Cardiac muscle cell (in vitro differentiated cells and primary cell): Measurements from ENCODE around the gene MCM8. TPM values are rescaled to one million over a fixed set of nuclear protein-coding genes. Genes with fewer than 3 reads are reported as not detected.

Experiments
- DNase-seq, 2 donors: peaks; one replicate each; pipeline versions ENCODE4 v3.0.0 to v3.0.0-alpha.2; 2010 to 2017; ENCODE audit warnings: low read depth in 1 of 2, low spot score in 1 of 2
- H3K27ac ChIP-seq: fragments of 200-600 bp; sonication (generic); 2 replicates; pipeline ENCODE4 v1.5.1; 2016
- H3K27me3 ChIP-seq: fragments of 200-600 bp; sonication (generic); 2 replicates; pipeline ENCODE4 v1.6.0; 2016; ENCODE audit warnings: control low read depth
- H3K36me3 ChIP-seq: fragments of 200-600 bp; sonication (generic); 2 replicates; pipeline ENCODE4 v1.5.1; 2016; ENCODE audit warnings: control low read depth
- H3K4me1 ChIP-seq: fragments of 200-600 bp; sonication (generic); 2 replicates; pipeline ENCODE4 v1.8.1; 2017; ENCODE audit warnings: low read depth, mild to moderate bottlenecking, mixed run types
- H3K4me3 ChIP-seq: fragments of 200-600 bp; sonication (generic); 2 replicates; pipeline ENCODE4 v1.5.1; 2016; ENCODE audit warnings: mild to moderate bottlenecking
- H3K9me3 ChIP-seq: fragments of 200-600 bp; sonication (generic); 2 replicates; pipeline ENCODE4 v1.5.1; 2017; ENCODE audit warnings: low read depth, mild to moderate bottlenecking, control low read depth
- CTCF ChIP-seq: IDR thresholded peaks from 2 replicates; pipeline ENCODE4 v1.5.1; 2012; ENCODE audit warnings: low read depth, mild to moderate bottlenecking, low read length
- polyA plus RNA-seq: library from polyadenylated mRNA; unstranded; fragments of >200 nt; fragmentation: Nextera tagmentation; extraction: Ambion mirVana; gene quantifications from 2 replicates; pipeline ENCODE4 v1.2.1, GENCODE V29; 2016
- total RNA-seq: library from RNA; depleted of rRNA; stranded (reverse); fragments of >200 nt; gene quantifications from 2 replicates; pipeline ENCODE4 v1.2.3, GENCODE V29; 2016

Gene MCM8
- total and polyA plus RNA-seq, 2 experiments from 2014 or later = 1.5 to 9.4 TPM

DNA sequence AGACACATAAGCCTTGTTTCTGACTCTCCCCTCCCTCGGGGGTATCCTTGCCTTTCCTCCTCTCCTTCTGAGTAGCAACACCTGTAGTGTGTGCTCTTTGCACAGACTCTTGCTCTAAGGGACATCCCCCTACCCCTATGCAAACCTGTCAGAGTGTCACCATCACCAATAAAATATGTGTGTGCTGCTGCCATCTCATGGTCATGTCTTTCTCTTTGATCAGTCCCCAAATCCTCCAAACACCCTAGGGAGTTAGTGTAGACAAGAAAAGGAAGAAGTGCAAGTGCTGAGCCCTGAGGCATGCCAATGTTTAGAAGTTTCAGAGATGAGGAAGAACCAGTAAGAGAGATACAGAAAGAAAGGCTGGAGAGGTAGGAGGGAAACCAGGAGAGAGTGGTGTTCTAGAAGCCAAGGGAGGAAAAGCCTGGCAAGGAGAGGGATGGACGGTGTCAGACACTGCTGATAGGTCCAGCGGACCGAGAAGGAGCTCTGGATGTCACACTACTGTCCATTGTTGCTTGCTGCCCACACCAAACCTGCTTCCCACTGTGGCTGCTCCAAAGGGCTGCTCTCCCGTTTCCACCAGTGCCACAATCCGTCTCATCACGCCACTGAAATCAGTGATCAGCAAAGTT, 16.5 kb upstream of the MCM8 start:
- Histone ChIP-seq H3K4me1 (no peaks in the 10 kb centered on the region), H3K9me3 (no peaks in the 10 kb centered on the region), H3K27ac (no peak overlapping the region), H3K36me3 (peaks cover 6% of the 10 kb centered on the region), H3K4me3 (no peak overlapping the region), H3K27me3 (no peaks in the 10 kb centered on the region)
- no peak for TF ChIP-seq CTCF
- DNase-seq = peak in 1 of 2 donors; percentile 18

- Histone ChIP-seq H3K27ac (no peak overlapping the region), H3K4me3 (no peak overlapping the region), H3K9me3 (no peaks in the 10 kb centered on the region), H3K36me3 (peaks cover 11% of the 10 kb centered on the region), H3K27me3 (no peaks in the 10 kb centered on the region), H3K4me1 (no peaks in the 10 kb centered on the region)
- no peak for TF ChIP-seq CTCF
- no peak for DNase-seq
Measured at GRCh38 chr20:5935384-5935783, 15.1 kb upstream of the MCM8 start.

GRCh38 chr20:5936238-5936637, 14.2 kb upstream of the MCM8 start:
- Histone ChIP-seq H3K27ac (no peak overlapping the region), H3K9me3 (no peaks in the 10 kb centered on the region), H3K4me3 (no peak overlapping the region), H3K27me3 (no peaks in the 10 kb centered on the region), H3K4me1 (no peaks in the 10 kb centered on the region), H3K36me3 (peaks cover 20% of the 10 kb centered on the region)
- TF ChIP-seq CTCF = no peak
- DNase-seq = no peak

- H3K36me3 ChIP-seq = peaks cover 39% of the 10 kb centered on the region
- DNase-seq = no peak
- H3K9me3 ChIP-seq = no peaks in the 10 kb centered on the region
- no peak overlapping the region for H3K27ac ChIP-seq
- H3K4me1 ChIP-seq = no peaks in the 10 kb centered on the region
- no peak overlapping the region for H3K4me3 ChIP-seq
- TF ChIP-seq CTCF = no peak
- H3K27me3 ChIP-seq = no peaks in the 10 kb centered on the region
Measured at GRCh38 chr20:5938456-5939029, 11.9 kb upstream of the MCM8 start.

DNA sequence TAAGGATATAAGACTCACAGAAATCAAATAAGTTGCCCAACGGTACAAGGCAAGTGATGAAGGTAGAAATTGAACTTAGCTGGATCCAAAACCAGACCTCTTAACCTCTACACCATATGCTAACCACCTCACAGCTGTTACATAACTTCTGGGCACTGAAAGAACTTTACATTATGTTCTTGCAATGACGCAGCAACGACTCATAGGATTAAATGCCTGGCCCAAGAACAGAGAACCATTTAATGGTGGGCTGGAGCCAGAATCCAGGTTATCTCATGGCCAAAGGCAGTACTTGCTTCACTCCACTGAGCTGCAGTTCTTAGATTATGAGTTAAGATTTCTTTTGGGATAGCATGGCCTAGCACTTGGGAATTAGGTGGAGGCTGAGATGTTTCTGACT, 4.5 kb upstream of the MCM8 start:
- DNase-seq = peak in 1 of 2 donors; percentile 26
- no peaks in the 10 kb centered on the region for H3K27me3 ChIP-seq
- no peak overlapping the region for H3K27ac ChIP-seq
- H3K36me3 ChIP-seq = peaks cover 46% of the 10 kb centered on the region
- no peaks in the 10 kb centered on the region for H3K9me3 ChIP-seq
- TF ChIP-seq CTCF = no peak
- peaks cover 4% of the 10 kb centered on the region for H3K4me1 ChIP-seq
- H3K4me3 ChIP-seq = no peak overlapping the region
